A549 (cell line): ENCODE measurements around the gene DPM3. TPM values are rescaled to one million over a fixed set of nuclear protein-coding genes. Genes with fewer than 3 reads are reported as not detected.

Source experiments
- ATAC-seq, 2 experiments: fragments of 200-7000 bp in 1 of 2; fragments of >200 bp in 1 of 2; cut with Nextera tagmentation in 1 of 2; cut with Tn5 transposase in 1 of 2; 3 replicates each; pipeline versions ENCODE4 v1.8.0 to v1.9.1; 2018 to 2020; ENCODE audit warnings: mild to moderate bottlenecking in 1 of 2, moderate library complexity in 1 of 2
- CTCF ChIA-PET: fragments of 300-600 bp; sonication (Branson Sonifier 250); formaldehyde crosslinking; extraction: SDS; loops from one replicate; lab custom pipeline; 2021; ENCODE audit warnings: antibody characterized with exemption, inconsistent platforms; lab: Yijun Ruan, JAX
- POLR2A ChIA-PET: fragments of 350-600 bp; formaldehyde crosslinking; extraction: SDS; loops from one replicate; lab custom pipeline; 2021; ENCODE audit warnings: antibody characterized with exemption, inconsistent platforms; lab: Yijun Ruan, JAX
- DNase-seq, 2 experiments: peaks; one replicate each; pipeline versions ENCODE4 v3.0.0 to v3.0.0-alpha.2; 2011 to 2016; ENCODE audit warnings: low read depth in 1 of 2, low spot score in 1 of 2
- FAIRE-seq: peaks from 2 replicates; lab custom pipeline; 2011; peaks lifted over from hg19 to GRCh38; lab: Jason Lieb, UNC
- H3K27ac ChIP-seq, 2 experiments: fragments of >200 bp; sonication (Bioruptor Twin); formaldehyde crosslinking; 3 replicates each; pipeline ENCODE4 v1.5.1; 2016 to 2017
- H3K4me1 ChIP-seq: fragments of >200 bp; sonication (Bioruptor Twin); formaldehyde crosslinking; 3 replicates; pipeline ENCODE4 v1.6.1; 2016
- H3K4me2 ChIP-seq: fragments of >200 bp; sonication (Bioruptor Twin); formaldehyde crosslinking; 3 replicates; pipeline ENCODE4 v1.6.1; 2016
- H3K4me3 ChIP-seq: fragments of >200 bp; sonication (Bioruptor Twin); formaldehyde crosslinking; 3 replicates; pipeline ENCODE4 v1.5.1; 2016
- H3K9me3 ChIP-seq: fragments of >200 bp; sonication (Bioruptor Twin); formaldehyde crosslinking; 3 replicates; pipeline ENCODE4 v1.6.1; 2016
- ATOH8 ChIP-seq: fragments of 250-450 bp; sonication (Bioruptor Pico); IDR thresholded peaks from 2 replicates; pipeline ENCODE4 v1.5.0; 2020; ENCODE audit warnings: low read depth, mild to moderate bottlenecking, moderate library complexity
- CTCF ChIP-seq: fragments of >200 bp; sonication (Bioruptor Twin); formaldehyde crosslinking; IDR thresholded peaks from 3 replicates; pipeline ENCODE4 v1.5.1; 2016
- HOXB13 ChIP-seq: fragments of 250-450 bp; sonication (Bioruptor Pico); IDR thresholded peaks from 2 replicates; pipeline ENCODE4 v1.5.0; 2020; ENCODE audit warnings: low read depth, mild to moderate bottlenecking, moderate library complexity
- JUNB ChIP-seq: fragments of >200 bp; sonication (Bioruptor Twin); formaldehyde crosslinking; IDR thresholded peaks from 2 replicates; pipeline ENCODE4 v1.6.1; 2016
- MAFK ChIP-seq: fragments of 450-650 bp; IDR thresholded peaks from 2 replicates; pipeline ENCODE4 v1.6.1; 2014; ENCODE audit not compliant: partially characterized antibody
- MAX ChIP-seq: IDR thresholded peaks from 2 replicates; pipeline ENCODE4 v1.6.1; 2012
- MAZ ChIP-seq: fragments of 150-350 bp; IDR thresholded peaks from 2 replicates; pipeline ENCODE4 v1.6.1; 2014; ENCODE audit warnings: antibody characterized with exemption, low read depth, low read length, borderline replicate concordance
- MYC ChIP-seq: IDR thresholded peaks from 2 replicates; pipeline ENCODE4 v1.6.1; 2012; ENCODE audit warnings: mild to moderate bottlenecking, inconsistent platforms, low read length, improper control_type of control experiment, borderline replicate concordance
- PBX3 ChIP-seq: IDR thresholded peaks from 2 replicates; pipeline ENCODE4 v1.6.1; 2012
- RAD21 ChIP-seq, 2 experiments: fragments of >200 bp in 1 of 2; sonication (Bioruptor Twin) in 1 of 2; formaldehyde crosslinking in 1 of 2; IDR thresholded peaks in 1 of 2; conservative IDR thresholded peaks in 1 of 2; 2 replicates in 1 of 2; 3 replicates in 1 of 2; pipeline ENCODE4 v1.6.1; 2012 to 2018; ENCODE audit warnings: inconsistent platforms in 1 of 2
- RFX5 ChIP-seq: fragments of 450-650 bp; IDR thresholded peaks from 2 replicates; pipeline ENCODE4 v1.7.1; 2014; ENCODE audit warnings: antibody characterized with exemption, mild to moderate bottlenecking, moderate library complexity
- SMC3 ChIP-seq: fragments of >200 bp; sonication (Bioruptor Twin); formaldehyde crosslinking; IDR thresholded peaks from 3 replicates; pipeline ENCODE4 v1.6.1; 2018; ENCODE audit warnings: inconsistent platforms
- TP53 ChIP-seq: fragments of 250-450 bp; sonication (Bioruptor Pico); IDR thresholded peaks from 2 replicates; pipeline ENCODE4 v1.5.0; 2021; ENCODE audit warnings: mild to moderate bottlenecking, moderate library complexity
- USF2 ChIP-seq: fragments of 450-650 bp; IDR thresholded peaks from 2 replicates; pipeline ENCODE4 v1.6.1; 2014; ENCODE audit warnings: antibody characterized with exemption
- ZSCAN20 ChIP-seq: fragments of 250-450 bp; sonication (Bioruptor Pico); IDR thresholded peaks from 2 replicates; pipeline ENCODE4 v1.8.0; 2022; ENCODE audit warnings: mild to moderate bottlenecking, moderate library complexity
- WGBS: methylation state at CpG from one replicate; pipeline ENCODE4 v1.1.6; 2017; ENCODE audit errors: missing lambda C conversion rate; 5-methylcytosine and 5-hydroxymethylcytosine counted together
- polyA plus RNA-seq, 4 experiments: library from polyadenylated mRNA; depleted of rRNA in 3 of 4; stranded (reverse); fragments of >200 nt; fragmentation: RNase III in 1 of 4; extraction: RNeasy Plus Mini Kit Qiagen cat#74134 plus additional on column Dnase treatment in 1 of 4; gene quantifications; 2 replicates in 3 of 4; 3 replicates in 1 of 4; pipeline ENCODE4 v1.2.3, GENCODE V29; 2011 to 2017
- small RNA-seq, 6 experiments: library from RNA; depleted of rRNA; stranded (forward); fragments of <200 nt; gene quantifications; one replicate each; pipeline ENCODE3, GENCODE V24; 2012
- TF ChIP-seq, protein P1 (sequence below): fragments of 200-600 bp; sonication (generic); IDR thresholded peaks from 2 replicates; pipeline ENCODE4 v1.6.1; 2016; ENCODE audit warnings: antibody characterized with exemption, mild to moderate bottlenecking, moderate library complexity

Gene DPM3
- polyA plus RNA-seq, 2 of the 4 experiments (the other 2 are of a cell fraction) = 22.8 to 80.3 TPM

GRCh38 chr1:155091071-155092051 lies 49.0 kb downstream of the DPM3 start:
- DNase-seq (peak; percentile 73 to 75), ATAC-seq (peak; percentile 64 to 85), FAIRE-seq (no peak)
- Histone ChIP-seq H3K27ac (peak overlapping the region; percentile 45 to 79; a peak in 5 of 6 replicates), H3K9me3 (no peaks in the 10 kb centered on the region), H3K4me3 (no peak overlapping the region), H3K4me1 (peaks cover 14% of the 10 kb centered on the region), H3K4me2 (peak overlapping the region; percentile 62)
- CTCF ChIA-PET = interaction anchor here (0.5 to 13.8 kb wide), 49 partner anchors 9 to 914 kb away, joined by 3 to 384 read pairs (median 5); partner anchors contain the start of genes EFNA1, EFNA3, EFNA4 and KRTCAP2
- POLR2A ChIA-PET = interaction anchor here (1.1 to 1.4 kb wide), 2 partner anchors 76 to 82 kb away, joined by 5 to 6 read pairs; partner anchors contain the start of gene KRTCAP2
- TF ChIP-seq, protein P1, sequence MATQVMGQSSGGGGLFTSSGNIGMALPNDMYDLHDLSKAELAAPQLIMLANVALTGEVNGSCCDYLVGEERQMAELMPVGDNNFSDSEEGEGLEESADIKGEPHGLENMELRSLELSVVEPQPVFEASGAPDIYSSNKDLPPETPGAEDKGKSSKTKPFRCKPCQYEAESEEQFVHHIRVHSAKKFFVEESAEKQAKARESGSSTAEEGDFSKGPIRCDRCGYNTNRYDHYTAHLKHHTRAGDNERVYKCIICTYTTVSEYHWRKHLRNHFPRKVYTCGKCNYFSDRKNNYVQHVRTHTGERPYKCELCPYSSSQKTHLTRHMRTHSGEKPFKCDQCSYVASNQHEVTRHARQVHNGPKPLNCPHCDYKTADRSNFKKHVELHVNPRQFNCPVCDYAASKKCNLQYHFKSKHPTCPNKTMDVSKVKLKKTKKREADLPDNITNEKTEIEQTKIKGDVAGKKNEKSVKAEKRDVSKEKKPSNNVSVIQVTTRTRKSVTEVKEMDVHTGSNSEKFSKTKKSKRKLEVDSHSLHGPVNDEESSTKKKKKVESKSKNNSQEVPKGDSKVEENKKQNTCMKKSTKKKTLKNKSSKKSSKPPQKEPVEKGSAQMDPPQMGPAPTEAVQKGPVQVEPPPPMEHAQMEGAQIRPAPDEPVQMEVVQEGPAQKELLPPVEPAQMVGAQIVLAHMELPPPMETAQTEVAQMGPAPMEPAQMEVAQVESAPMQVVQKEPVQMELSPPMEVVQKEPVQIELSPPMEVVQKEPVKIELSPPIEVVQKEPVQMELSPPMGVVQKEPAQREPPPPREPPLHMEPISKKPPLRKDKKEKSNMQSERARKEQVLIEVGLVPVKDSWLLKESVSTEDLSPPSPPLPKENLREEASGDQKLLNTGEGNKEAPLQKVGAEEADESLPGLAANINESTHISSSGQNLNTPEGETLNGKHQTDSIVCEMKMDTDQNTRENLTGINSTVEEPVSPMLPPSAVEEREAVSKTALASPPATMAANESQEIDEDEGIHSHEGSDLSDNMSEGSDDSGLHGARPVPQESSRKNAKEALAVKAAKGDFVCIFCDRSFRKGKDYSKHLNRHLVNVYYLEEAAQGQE = no peak
- peak; percentile 92 for TF ChIP-seq MYC
- TF ChIP-seq RAD21 (conservative IDR thresholded peaks at IDR 0.05 in 1 of 2, IDR thresholded peaks at IDR 0.05 in 1 of 2) = peak; percentile 74 to 76
- no peak for TF ChIP-seq PBX3
- TF ChIP-seq MAX = peak; percentile 96
- no peak for TF ChIP-seq ZSCAN20 (CRISPR knock-in tag)
- TF ChIP-seq MAFK = no peak
- 0 out of 2 replicates have a peak, but pooled peaks have one; percentile 51 for TF ChIP-seq MAZ
- no peak for TF ChIP-seq HOXB13 (CRISPR knock-in tag)
- no peak for TF ChIP-seq RFX5
- TF ChIP-seq CTCF = peak; percentile 91
- TF ChIP-seq USF2 = peak; percentile 57
- no peak for TF ChIP-seq TP53 (CRISPR knock-in tag)
- TF ChIP-seq JUNB = no peak
- TF ChIP-seq SMC3 = peak; percentile 91
- no peak for TF ChIP-seq ATOH8 (CRISPR knock-in tag)
- WGBS = 22% methylated on average over 29 of the region's 29 CpGs

Small RNA genes within 50 kb of the gene (small RNA-seq; reads per million reads assigned to genes)
- gene HMGN2P18 (0 reads per million in 6 experiments), gene RF00019 (0 reads per million in 6 experiments)

Other genes with a start within 250 kb of the DPM3 start
- gene PMVK, start 203.8 kb downstream of the DPM3 start, polyA plus RNA-seq (2011; rRNA removed) = 31.4 and 35.7 TPM in 2 replicates
- gene PMVK, start 203.8 kb downstream of the DPM3 start, polyA plus RNA-seq (2017; fragmentation: RNase III; extraction: RNeasy Plus Mini Kit Qiagen cat#74134 plus additional on column Dnase treatment) = 52.0 to 57.3 TPM (median 53.0 TPM) in 3 replicates
- gene PBXIP1, start 184.4 kb downstream of the DPM3 start, polyA plus RNA-seq (2011; rRNA removed) = 15.0 and 16.8 TPM in 2 replicates
- gene PBXIP1, start 184.4 kb downstream of the DPM3 start, polyA plus RNA-seq (2017; fragmentation: RNase III; extraction: RNeasy Plus Mini Kit Qiagen cat#74134 plus additional on column Dnase treatment) = 13.9 to 22.4 TPM (median 20.8 TPM) in 3 replicates
- 24.6 and 25.8 TPM in 2 replicates for gene PYGO2, start 178.7 kb downstream of the DPM3 start, polyA plus RNA-seq (2011; rRNA removed)
- gene PYGO2, start 178.7 kb downstream of the DPM3 start, polyA plus RNA-seq (2017; fragmentation: RNase III; extraction: RNeasy Plus Mini Kit Qiagen cat#74134 plus additional on column Dnase treatment) = 15.7 to 18.9 TPM (median 18.3 TPM) in 3 replicates
- 174 and 203 TPM in 2 replicates for gene SHC1, start 169.8 kb downstream of the DPM3 start, polyA plus RNA-seq (2011; rRNA removed)
- gene SHC1, start 169.8 kb downstream of the DPM3 start, polyA plus RNA-seq (2017; fragmentation: RNase III; extraction: RNeasy Plus Mini Kit Qiagen cat#74134 plus additional on column Dnase treatment) = 117 to 124 TPM (median 118 TPM) in 3 replicates
- 725 and 787 TPM in 2 replicates for gene CKS1B, start 165.8 kb downstream of the DPM3 start, polyA plus RNA-seq (2011; rRNA removed)
- gene CKS1B, start 165.8 kb downstream of the DPM3 start, polyA plus RNA-seq (2017; fragmentation: RNase III; extraction: RNeasy Plus Mini Kit Qiagen cat#74134 plus additional on column Dnase treatment) = 345 to 366 TPM (median 356 TPM) in 3 replicates
- 43.5 and 57.1 TPM in 2 replicates for gene FLAD1, start 157.2 kb downstream of the DPM3 start, polyA plus RNA-seq (2011; rRNA removed)
- 34.1 to 38.2 TPM (median 36.0 TPM) in 3 replicates for gene FLAD1, start 157.2 kb downstream of the DPM3 start, polyA plus RNA-seq (2017; fragmentation: RNase III; extraction: RNeasy Plus Mini Kit Qiagen cat#74134 plus additional on column Dnase treatment)
- 0.32 TPM in 1 of 2 replicates, not detected in the other for gene LENEP, start 146.9 kb downstream of the DPM3 start, polyA plus RNA-seq (2011; rRNA removed)
- not detected in 3 replicates for gene LENEP, start 146.9 kb downstream of the DPM3 start, polyA plus RNA-seq (2017; fragmentation: RNase III; extraction: RNeasy Plus Mini Kit Qiagen cat#74134 plus additional on column Dnase treatment)
- gene ZBTB7B, start 137.7 kb downstream of the DPM3 start, polyA plus RNA-seq (2011; rRNA removed) = 20.5 and 20.8 TPM in 2 replicates
- 24.7 to 30.7 TPM (median 29.0 TPM) in 3 replicates for gene ZBTB7B, start 137.7 kb downstream of the DPM3 start, polyA plus RNA-seq (2017; fragmentation: RNase III; extraction: RNeasy Plus Mini Kit Qiagen cat#74134 plus additional on column Dnase treatment)
- 1.0 and 1.5 TPM in 2 replicates for gene DCST2, start 106.8 kb downstream of the DPM3 start, polyA plus RNA-seq (2011; rRNA removed)
- 0.23 to 0.46 TPM (median 0.43 TPM) in 3 replicates for gene DCST2, start 106.8 kb downstream of the DPM3 start, polyA plus RNA-seq (2017; fragmentation: RNase III; extraction: RNeasy Plus Mini Kit Qiagen cat#74134 plus additional on column Dnase treatment)
- 0.06 TPM in 1 of 2 replicates, not detected in the other for gene DCST1, start 106.7 kb downstream of the DPM3 start, polyA plus RNA-seq (2011; rRNA removed)
- gene DCST1, start 106.7 kb downstream of the DPM3 start, polyA plus RNA-seq (2017; fragmentation: RNase III; extraction: RNeasy Plus Mini Kit Qiagen cat#74134 plus additional on column Dnase treatment) = not detected in 3 replicates
- 25.6 and 33.6 TPM in 2 replicates for gene ADAM15, start 89.2 kb downstream of the DPM3 start, polyA plus RNA-seq (2011; rRNA removed)
- 33.0 to 35.2 TPM (median 34.2 TPM) in 3 replicates for gene ADAM15, start 89.2 kb downstream of the DPM3 start, polyA plus RNA-seq (2017; fragmentation: RNase III; extraction: RNeasy Plus Mini Kit Qiagen cat#74134 plus additional on column Dnase treatment)
- 3.1 and 4.9 TPM in 2 replicates for gene EFNA4, start 76.8 kb downstream of the DPM3 start, polyA plus RNA-seq (2011; rRNA removed)
- 6.1 to 8.7 TPM (median 7.5 TPM) in 3 replicates for gene EFNA4, start 76.8 kb downstream of the DPM3 start, polyA plus RNA-seq (2017; fragmentation: RNase III; extraction: RNeasy Plus Mini Kit Qiagen cat#74134 plus additional on column Dnase treatment)
- gene EFNA3, start 61.7 kb downstream of the DPM3 start, polyA plus RNA-seq (2011; rRNA removed) = 1.9 and 2.6 TPM in 2 replicates
- gene EFNA3, start 61.7 kb downstream of the DPM3 start, polyA plus RNA-seq (2017; fragmentation: RNase III; extraction: RNeasy Plus Mini Kit Qiagen cat#74134 plus additional on column Dnase treatment) = 2.0 to 3.2 TPM (median 2.7 TPM) in 3 replicates
- gene EFNA1, start 12.7 kb downstream of the DPM3 start, polyA plus RNA-seq (2011; rRNA removed) = 38.9 and 64.6 TPM in 2 replicates
- gene EFNA1, start 12.7 kb downstream of the DPM3 start, polyA plus RNA-seq (2017; fragmentation: RNase III; extraction: RNeasy Plus Mini Kit Qiagen cat#74134 plus additional on column Dnase treatment) = 19.1 to 25.4 TPM (median 25.1 TPM) in 3 replicates
- gene SLC50A1, start 4.7 kb downstream of the DPM3 start, polyA plus RNA-seq (2011; rRNA removed) = 39.3 and 39.4 TPM in 2 replicates
- gene SLC50A1, start 4.7 kb downstream of the DPM3 start, polyA plus RNA-seq (2017; fragmentation: RNase III; extraction: RNeasy Plus Mini Kit Qiagen cat#74134 plus additional on column Dnase treatment) = 28.2 to 30.7 TPM (median 28.9 TPM) in 3 replicates
- 154 and 227 TPM in 2 replicates for gene KRTCAP2, start 32.8 kb upstream of the DPM3 start, polyA plus RNA-seq (2011; rRNA removed)
- gene KRTCAP2, start 32.8 kb upstream of the DPM3 start, polyA plus RNA-seq (2017; fragmentation: RNase III; extraction: RNeasy Plus Mini Kit Qiagen cat#74134 plus additional on column Dnase treatment) = 216 to 218 TPM (median 217 TPM) in 3 replicates
- 1.1 and 1.5 TPM in 2 replicates for gene TRIM46, start 33.3 kb upstream of the DPM3 start, polyA plus RNA-seq (2011; rRNA removed)
- 1.7 to 2.8 TPM (median 2.7 TPM) in 3 replicates for gene TRIM46, start 33.3 kb upstream of the DPM3 start, polyA plus RNA-seq (2017; fragmentation: RNase III; extraction: RNeasy Plus Mini Kit Qiagen cat#74134 plus additional on column Dnase treatment)
- gene THBS3, start 67.4 kb upstream of the DPM3 start, polyA plus RNA-seq (2011; rRNA removed) = 13.8 and 16.2 TPM in 2 replicates
- 8.9 to 14.2 TPM (median 12.1 TPM) in 3 replicates for gene THBS3, start 67.4 kb upstream of the DPM3 start, polyA plus RNA-seq (2017; fragmentation: RNase III; extraction: RNeasy Plus Mini Kit Qiagen cat#74134 plus additional on column Dnase treatment)
- 53.4 and 73.9 TPM in 2 replicates for gene MTX1, start 68.2 kb upstream of the DPM3 start, polyA plus RNA-seq (2011; rRNA removed)
- gene MTX1, start 68.2 kb upstream of the DPM3 start, polyA plus RNA-seq (2017; fragmentation: RNase III; extraction: RNeasy Plus Mini Kit Qiagen cat#74134 plus additional on column Dnase treatment) = 64.5 to 67.2 TPM (median 67.1 TPM) in 3 replicates
- gene ENTREP3, start 115.0 kb upstream of the DPM3 start, polyA plus RNA-seq (2011; rRNA removed) = 8.4 and 10.7 TPM in 2 replicates
- gene ENTREP3, start 115.0 kb upstream of the DPM3 start, polyA plus RNA-seq (2017; fragmentation: RNase III; extraction: RNeasy Plus Mini Kit Qiagen cat#74134 plus additional on column Dnase treatment) = 22.4 to 29.5 TPM (median 27.3 TPM) in 3 replicates
- gene SCAMP3, start 121.8 kb upstream of the DPM3 start, polyA plus RNA-seq (2011; rRNA removed) = 135 and 147 TPM in 2 replicates
- gene SCAMP3, start 121.8 kb upstream of the DPM3 start, polyA plus RNA-seq (2017; fragmentation: RNase III; extraction: RNeasy Plus Mini Kit Qiagen cat#74134 plus additional on column Dnase treatment) = 73.1 to 78.1 TPM (median 75.9 TPM) in 3 replicates
- gene CLK2, start 133.0 kb upstream of the DPM3 start, polyA plus RNA-seq (2011; rRNA removed) = 45.7 and 51.0 TPM in 2 replicates
- gene CLK2, start 133.0 kb upstream of the DPM3 start, polyA plus RNA-seq (2017; fragmentation: RNase III; extraction: RNeasy Plus Mini Kit Qiagen cat#74134 plus additional on column Dnase treatment) = 32.4 to 37.9 TPM (median 37.5 TPM) in 3 replicates
- 4.1 and 7.3 TPM in 2 replicates for gene HCN3, start 136.9 kb upstream of the DPM3 start, polyA plus RNA-seq (2011; rRNA removed)
- gene HCN3, start 136.9 kb upstream of the DPM3 start, polyA plus RNA-seq (2017; fragmentation: RNase III; extraction: RNeasy Plus Mini Kit Qiagen cat#74134 plus additional on column Dnase treatment) = 5.3 to 8.1 TPM (median 7.6 TPM) in 3 replicates
- 0.03 TPM in 1 of 2 replicates, not detected in the other for gene PKLR, start 160.9 kb upstream of the DPM3 start, polyA plus RNA-seq (2011; rRNA removed)
- gene PKLR, start 160.9 kb upstream of the DPM3 start, polyA plus RNA-seq (2017; fragmentation: RNase III; extraction: RNeasy Plus Mini Kit Qiagen cat#74134 plus additional on column Dnase treatment) = 0.03 TPM in 1 of 3 replicates, not detected in the others
- 143 and 148 TPM in 2 replicates for gene FDPS, start 168.3 kb upstream of the DPM3 start, polyA plus RNA-seq (2011; rRNA removed)
- gene FDPS, start 168.3 kb upstream of the DPM3 start, polyA plus RNA-seq (2017; fragmentation: RNase III; extraction: RNeasy Plus Mini Kit Qiagen cat#74134 plus additional on column Dnase treatment) = 176 to 228 TPM (median 205 TPM) in 3 replicates
- gene RUSC1, start 180.4 kb upstream of the DPM3 start, polyA plus RNA-seq (2011; rRNA removed) = 27.8 and 29.1 TPM in 2 replicates
- gene RUSC1, start 180.4 kb upstream of the DPM3 start, polyA plus RNA-seq (2017; fragmentation: RNase III; extraction: RNeasy Plus Mini Kit Qiagen cat#74134 plus additional on column Dnase treatment) = 27.5 to 32.2 TPM (median 30.9 TPM) in 3 replicates